Measurements from ENCODE around the gene OBSL1.
A peak's percentile ranks its signal among the peaks of the same experiment; 100 is the strongest.

OBSL1 gene

GRCh38 chr2:219596954-219597551 lies 25.7 kb upstream of the OBSL1 start:
- peak; percentile 36 for DNase-seq (ENCODE audit: low read depth)

DNA sequence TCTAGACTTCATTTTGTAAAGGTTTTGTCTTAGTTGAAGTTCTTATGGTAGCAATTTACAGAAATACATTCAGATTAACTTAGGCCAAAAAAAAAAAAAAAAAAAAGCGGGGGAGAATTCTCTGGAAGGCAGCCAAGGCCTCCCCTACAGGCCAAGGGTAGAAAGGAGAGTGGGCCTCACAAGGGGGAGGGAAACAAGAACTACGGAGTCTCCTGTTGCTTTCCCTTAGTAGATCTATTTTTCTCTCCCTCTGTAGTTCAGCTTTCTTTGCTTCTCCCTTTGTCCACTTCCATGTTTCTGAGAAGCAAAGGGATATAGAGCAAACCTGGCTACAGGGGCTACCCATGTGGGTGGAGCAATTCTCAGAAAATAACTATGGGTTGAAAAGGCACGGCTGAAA lies 23.9 kb upstream of the OBSL1 start:
- peak; percentile 21 for DNase-seq (ENCODE audit: low read depth)

GRCh38 chr2:219593154-219593553 lies 21.8 kb upstream of the OBSL1 start:
- DNase-seq (ENCODE audit: low read depth): no peak

DNA sequence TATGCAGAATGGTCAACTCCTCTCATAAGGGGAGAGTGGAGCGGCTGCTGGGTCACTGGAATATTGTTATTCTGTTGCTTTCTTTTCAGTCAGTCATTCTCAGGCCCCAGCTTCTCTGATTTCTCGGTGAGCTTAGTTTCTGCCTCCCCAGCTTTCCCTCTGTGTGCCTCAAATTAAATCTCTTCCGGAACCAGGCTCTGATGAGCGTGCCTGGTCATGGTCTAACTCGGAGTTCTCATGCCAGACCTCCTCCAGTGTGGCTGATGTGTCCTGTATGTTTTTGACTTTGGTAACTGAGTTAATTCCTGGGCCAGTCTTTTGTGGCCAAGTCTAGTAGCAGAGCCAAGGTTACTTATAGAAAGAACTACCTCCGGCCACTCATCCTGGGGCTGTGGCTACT lies 21.4 kb upstream of the OBSL1 start:
- DNase-seq (ENCODE audit: low read depth): peak; percentile 23

DNA sequence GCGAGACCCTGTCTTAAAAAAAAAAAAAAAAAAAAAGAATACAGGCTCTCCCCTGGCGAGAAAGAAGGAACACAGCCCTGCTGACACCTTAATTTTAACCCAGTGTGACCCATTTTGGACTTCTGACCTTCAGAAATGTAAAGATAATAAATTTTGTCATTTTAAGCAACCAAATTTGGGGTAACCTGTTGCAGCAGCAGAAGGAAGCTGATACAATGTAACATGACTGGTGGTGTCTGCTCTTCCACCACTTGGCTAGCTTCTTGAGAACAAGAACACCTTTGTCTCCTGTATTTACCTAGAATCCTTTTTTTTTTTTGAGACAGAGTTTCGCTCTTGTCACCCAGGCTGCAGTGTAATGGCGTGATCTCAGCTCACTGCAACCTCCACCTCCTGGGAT lies 19.8 kb upstream of the OBSL1 start:
- DNase-seq (ENCODE audit: low read depth): no peak

DNA sequence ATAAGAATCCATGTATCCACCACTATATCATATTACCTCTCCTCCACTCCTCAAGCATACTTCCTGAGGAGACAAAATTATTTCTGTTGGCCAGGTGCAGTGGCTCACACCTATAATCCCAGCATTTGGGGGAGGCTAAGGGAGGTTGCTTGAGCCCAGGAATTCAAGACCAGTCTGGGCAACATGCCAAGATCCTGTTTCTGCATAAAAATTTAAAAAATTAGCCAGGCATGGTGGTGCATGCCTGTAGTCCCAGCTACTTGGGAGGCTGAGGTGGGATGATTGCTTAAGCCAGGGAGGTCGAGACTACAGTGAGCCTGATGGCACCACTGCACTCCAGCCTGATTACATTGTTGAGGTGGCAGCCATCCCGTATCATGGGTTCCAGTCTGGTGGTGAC lies 10.0 kb upstream of the OBSL1 start:
- no peak for DNase-seq (ENCODE audit: low read depth)

GRCh38 chr2:219578811-219579613 lies 7.7 kb upstream of the OBSL1 start:
- DNase-seq (ENCODE audit: low read depth): peak; percentile 82

DNA sequence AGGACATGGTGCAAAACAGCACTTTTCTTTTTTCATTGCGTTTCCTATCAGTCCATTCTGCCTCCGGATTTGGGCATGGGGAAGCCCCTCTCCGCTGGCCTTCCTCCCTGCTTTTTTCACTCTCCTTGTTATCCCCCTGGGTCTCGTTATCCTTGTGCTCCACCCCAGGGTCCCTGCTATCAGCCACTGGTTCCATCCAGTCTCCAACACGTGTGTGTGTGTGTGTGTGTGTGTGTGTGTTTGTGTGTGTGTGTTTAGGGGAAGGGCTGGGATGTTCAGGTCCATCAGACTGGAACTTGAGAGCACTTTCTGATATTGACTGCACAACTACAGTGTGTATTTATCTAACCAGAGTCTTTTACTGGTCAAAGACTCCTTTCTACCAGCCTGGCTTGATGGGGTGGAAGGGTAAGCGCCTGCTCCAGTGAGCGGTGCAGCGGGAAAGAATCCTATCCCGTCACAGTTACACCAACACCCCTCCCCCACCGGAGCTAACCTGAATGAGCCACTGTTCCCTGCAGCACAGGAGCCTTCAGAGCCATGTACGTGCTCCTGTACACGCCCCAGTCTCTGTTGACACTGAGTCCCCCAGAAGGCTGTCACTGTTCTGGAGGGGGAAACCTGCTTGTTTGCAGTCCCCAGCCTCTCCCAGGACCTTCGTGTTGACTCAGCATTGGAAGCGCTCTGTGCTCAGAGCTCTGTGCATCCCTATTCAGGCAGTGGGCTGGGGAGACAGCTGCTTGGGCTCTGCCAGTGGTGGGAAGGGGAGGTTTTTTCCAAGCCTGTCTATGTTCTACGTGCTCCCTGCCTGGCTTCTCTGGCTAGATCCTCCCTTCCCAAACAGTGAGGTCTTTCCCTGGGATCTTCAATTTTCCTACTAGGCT lies 5.4 kb upstream of the OBSL1 start:
- no peak for DNase-seq (ENCODE audit: low read depth)

- DNase-seq (ENCODE audit: low read depth): no peak
Measured at GRCh38 chr2:219575566-219576504, 4.5 kb upstream of the OBSL1 start.

GRCh38 chr2:219574484-219575311 lies 3.4 kb upstream of the OBSL1 start:
- no peak for DNase-seq (ENCODE audit: low read depth)

DNA sequence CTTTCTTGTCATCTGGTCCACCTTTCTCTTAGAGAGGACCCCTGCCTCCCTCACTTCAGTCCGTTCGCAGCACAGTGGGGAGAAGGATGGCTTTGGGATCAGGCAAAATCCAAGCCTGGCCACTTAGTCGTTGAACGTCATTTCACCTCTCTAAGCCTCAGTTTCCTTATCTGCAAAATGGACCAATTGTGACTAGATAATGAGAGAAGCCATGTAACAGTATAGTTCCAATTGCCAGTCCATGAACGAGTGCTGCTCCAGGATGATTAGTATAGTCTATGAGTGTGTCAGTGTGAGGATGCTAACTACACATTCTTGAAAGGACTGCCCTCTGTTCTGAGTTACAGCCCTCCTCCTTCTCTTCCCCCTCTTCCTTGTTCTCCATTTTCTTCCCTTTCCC lies 1.8 kb upstream of the OBSL1 start:
- no peak for DNase-seq (ENCODE audit: low read depth)

- no peak for DNase-seq (ENCODE audit: low read depth)
Measured at GRCh38 chr2:219572237-219573001, 1.1 kb upstream of the OBSL1 start, which contains the start of gene INHA. TSS of gene INHA (plus strand) at chr2:219572310. CDS start at chr2:219572375, 65 bp downstream.

DNA sequence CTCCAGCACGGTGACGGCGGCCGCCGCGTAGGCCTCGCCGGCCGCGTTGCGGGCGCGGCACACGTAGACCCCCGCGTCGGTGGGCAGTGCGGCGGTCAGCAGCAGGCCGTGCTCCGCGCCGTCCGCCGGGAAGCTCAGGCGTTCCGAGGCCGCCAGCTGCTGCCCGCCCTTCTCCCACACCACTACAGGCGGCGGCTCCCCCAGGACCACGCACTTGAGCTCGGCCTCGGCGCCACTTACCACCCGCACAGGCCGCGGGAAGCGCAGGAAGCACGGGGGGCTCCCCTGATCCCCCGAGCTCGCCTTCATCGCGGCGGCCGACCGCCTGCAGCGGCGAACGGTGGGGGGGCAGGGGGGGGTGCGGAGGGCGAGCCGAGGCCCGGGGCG lies 422 bp downstream of the OBSL1 start:
- DNase-seq (ENCODE audit: low read depth): peak; percentile 46

GRCh38 chr2:219570194-219570923 lies 980 bp downstream of the OBSL1 start:
- DNase-seq (ENCODE audit: low read depth): peak; percentile 23

DNA sequence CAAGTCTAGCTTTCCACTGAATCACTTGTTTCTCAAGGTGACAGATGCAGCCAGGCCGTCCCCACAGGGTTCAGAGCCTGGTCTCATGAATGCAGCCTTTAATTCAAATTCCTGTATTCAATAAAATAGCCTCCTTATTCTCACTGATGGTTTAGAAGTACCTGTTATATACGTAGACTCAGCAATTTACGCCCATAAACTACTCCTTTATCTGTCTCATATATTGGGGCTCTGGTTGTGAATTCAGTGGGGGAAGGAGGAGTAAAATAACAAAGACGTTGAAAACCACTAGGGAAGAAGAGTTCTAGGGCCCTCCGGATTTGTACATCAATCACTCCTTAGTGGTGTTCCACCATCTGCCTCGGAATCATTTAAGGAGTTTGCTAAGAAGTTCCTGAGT lies 1.7 kb downstream of the OBSL1 start:
- no peak for DNase-seq (ENCODE audit: low read depth)

DNA sequence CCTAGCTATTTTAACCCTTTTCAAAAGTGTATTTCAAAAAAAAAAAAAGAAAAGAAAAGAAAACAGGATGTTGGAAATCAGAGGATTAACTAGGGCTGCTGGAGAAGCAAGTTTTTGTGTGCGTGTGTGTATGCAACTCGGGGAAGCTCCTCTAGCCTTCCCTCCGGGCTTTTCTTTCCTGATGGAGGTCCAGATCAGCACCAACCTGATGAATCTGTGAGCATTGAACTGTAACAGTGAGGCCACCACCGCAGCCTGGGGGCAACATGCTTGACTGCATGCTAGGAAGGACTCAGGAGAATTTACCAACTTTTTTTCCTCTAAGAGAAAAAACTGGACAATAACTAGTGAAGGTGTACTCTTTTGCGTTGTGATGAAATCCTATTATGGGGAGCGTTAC lies 2.3 kb downstream of the OBSL1 start:
- no peak for DNase-seq (ENCODE audit: low read depth)

- DNase-seq (ENCODE audit: low read depth): no peak
Measured at GRCh38 chr2:219567791-219568361, 3.5 kb downstream of the OBSL1 start.

GRCh38 chr2:219567131-219567530 lies 4.2 kb downstream of the OBSL1 start:
- no peak for DNase-seq (ENCODE audit: low read depth)

GRCh38 chr2:219566640-219567039 lies 4.7 kb downstream of the OBSL1 start:
- no peak for DNase-seq (ENCODE audit: low read depth)
